ENCODE results near the gene RHBDL1.

The RHBDL1 gene

DNA sequence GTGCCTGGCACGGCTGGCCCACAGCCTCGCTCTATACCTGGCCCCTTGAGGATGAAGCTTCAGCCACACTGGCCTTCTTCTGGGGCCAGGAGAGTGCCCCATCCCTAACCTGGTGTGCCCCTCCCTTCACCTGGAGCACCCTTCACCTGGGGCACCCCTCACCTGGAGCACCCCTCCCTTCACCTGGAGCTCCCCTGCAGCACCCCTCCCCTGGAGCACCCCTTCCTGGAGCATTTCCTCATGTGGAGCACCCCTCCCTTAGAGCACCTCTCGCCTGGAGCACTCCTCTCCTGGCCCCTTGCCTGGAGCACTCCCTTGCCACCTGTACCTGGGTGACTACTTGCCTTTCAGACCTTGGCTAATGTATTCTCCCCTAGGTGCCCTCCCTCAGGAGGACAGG is 32.5 kb downstream of the RHBDL1 start:
- DNase-seq, result no peak

DNA sequence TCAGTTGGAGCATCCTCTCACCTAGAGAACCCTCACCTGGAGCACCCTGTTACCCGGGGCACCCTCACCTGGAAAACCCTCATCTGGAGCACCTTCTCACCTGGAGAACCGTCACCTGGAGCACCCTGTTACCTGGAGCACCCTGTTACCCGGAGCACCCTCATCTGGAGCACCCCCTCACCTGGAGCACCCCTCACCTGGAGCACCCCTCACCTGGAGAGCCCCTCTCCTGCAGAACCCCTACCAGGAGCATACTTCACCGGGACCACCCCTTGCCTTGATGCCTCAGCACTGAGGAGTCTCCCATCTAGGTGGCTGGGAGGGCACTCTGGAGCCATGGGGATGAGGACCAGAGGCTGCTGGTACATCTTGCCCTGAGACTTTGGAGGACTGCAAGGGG is 33.5 kb downstream of the RHBDL1 start:
- DNase-seq, result no peak

DNA sequence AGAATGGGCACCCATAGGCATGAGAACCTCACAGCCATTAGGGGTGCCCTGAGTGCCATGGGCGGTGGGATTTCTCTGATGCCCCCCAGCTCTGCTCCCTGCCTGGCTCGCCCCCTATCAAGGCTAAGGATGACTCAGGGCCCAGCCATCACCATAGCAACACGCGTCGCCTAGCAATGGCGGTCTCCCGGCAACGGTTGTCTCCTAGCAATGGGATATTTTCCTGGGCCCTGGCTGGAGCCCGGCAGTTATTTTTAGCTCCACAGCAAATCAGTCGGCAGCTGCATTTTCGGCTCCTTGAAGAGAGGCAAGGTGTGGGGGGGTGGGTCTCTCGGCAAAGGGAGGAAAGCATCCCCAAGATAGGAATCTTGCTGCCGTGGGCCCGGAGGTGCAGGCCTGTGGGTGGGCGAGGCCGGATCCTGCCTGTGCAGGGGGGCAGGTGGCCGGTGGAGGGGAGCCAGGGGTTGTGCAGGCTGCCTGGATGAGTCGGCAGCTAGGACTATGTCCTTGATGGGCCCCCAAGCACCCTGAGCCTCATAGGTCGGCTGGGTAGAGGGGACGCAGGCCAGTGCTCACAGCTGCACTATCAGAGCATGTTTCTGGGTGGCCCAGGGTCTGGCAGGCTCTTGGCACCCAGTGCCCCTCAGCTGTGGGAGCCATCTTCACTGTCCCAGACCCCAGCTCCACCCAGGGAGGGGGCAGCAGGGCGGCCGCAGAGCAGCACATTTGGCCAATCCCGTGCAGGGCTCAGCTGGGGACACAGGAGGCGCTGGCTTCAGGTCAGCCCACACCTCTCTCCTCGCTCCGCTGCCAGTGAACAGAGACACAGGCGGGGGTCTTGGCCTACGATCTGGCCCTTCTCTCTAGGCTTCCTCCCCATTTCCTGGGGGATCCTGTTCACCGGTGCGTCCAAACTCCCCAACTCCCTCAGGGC is 34.4 kb downstream of the RHBDL1 start:
- no peak for DNase-seq

DNA sequence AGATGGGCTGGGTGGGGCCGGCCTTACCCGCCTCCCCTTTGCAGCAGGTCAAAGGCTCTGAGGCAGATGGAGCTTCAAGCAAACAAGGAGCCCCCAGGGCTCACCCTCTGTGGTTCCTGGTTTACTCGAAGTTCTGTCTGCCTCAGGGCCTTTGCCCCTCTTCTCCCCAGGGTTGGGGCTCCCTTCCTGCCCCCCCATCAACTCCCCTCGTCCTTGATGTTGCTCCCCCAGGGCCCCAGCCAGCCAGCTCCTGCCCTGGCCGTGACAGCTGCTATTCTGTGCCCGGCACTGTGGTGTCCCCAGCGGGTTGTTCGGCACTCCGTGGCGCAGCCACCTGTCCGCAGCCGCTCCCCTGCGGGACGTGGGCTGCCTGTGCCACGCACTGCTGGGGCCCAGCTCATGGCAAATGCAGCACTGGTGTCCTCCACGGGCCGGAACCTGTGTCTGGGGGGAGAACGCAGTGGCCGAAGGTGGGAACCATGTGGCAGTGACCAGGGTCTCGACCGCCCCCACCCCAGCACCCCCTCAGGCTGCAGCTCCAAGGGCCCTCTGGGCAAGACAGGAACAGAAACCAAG is 35.1 kb downstream of the RHBDL1 start:
- DNase-seq, result no peak

DNA sequence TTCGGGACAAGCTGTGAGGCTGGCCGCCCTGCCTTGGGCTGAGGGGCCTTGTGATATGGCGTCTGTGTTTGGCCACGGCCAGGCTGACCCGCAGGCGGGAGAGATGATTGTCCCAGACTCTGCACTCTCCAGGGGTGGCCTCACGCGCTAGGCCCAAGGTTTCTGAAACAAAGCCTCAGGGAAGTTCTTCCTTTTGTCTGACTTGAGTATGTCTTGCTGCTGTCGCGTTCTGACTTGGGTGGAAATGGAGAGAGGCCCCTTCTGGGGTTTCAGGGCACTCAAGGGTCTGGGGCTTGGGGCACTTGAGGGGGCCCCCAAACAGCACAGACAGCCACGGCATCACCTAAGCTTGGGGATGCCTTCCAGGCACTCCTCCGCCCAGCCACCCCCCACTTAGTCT is 35.6 kb downstream of the RHBDL1 start:
- DNase-seq, result no peak

DNA sequence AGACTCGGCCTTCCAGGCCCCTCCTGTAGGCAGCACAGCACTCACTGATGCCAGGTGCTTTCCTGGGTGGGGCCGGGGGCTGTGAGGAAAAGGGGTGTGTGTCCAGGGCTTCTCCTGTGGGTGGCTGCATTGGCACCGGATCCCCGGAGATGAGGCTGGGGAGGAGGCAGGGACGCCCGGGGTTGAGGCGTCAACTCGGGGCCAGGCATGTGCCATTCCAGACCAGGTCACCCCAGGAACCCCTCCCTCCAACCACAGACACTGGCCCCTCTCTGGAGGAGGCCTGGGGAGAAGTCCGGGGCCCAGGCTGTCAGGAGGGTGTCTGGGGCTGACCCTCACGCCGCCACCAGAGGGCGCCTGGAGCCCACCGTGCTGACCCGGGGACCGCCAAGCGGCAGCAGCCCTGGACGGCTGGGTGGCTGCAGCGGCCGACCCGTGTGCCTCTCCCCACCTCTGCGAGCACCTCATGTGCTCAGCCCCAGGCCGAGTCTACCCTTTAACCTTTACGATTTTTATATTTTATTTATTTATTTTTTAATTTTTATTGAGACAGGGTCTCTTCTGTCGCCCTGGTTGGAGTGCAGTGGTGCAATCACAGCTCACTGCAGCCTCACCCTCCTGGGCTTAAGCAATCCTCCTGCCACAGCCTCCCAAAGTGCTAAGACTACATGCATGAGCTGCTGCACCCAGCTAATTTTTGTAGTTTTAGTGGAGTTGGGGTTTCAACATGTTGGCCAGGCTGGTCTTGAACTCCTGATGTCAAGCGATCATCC is 36.3 kb downstream of the RHBDL1 start:
- DNase-seq, result peak; percentile 82

DNA sequence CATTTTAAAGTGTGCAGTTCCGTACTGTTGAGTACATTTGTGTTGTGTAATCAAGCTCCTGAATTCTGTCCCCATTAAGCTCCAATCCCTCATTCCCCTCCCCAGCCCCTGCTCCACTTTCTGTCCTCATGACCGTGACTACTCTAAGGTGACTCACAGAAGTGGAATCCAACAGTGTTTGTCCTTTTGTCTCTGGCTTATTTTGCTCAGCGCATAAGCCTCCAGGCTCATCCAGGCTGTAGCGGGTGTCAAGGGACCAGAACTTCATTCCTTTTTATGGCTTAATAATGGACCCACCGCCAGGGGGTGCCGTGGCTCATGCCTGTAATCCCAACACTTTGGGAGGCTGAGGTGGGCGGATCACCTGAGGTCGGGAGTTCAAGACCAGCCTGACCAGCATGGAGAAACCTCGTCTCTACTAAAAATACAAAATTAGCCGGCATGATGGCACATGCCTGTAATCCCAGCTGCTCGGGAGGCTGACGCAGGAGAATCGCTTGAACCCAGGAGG is 37.3 kb downstream of the RHBDL1 start:
- peak; percentile 37 for DNase-seq

DNA sequence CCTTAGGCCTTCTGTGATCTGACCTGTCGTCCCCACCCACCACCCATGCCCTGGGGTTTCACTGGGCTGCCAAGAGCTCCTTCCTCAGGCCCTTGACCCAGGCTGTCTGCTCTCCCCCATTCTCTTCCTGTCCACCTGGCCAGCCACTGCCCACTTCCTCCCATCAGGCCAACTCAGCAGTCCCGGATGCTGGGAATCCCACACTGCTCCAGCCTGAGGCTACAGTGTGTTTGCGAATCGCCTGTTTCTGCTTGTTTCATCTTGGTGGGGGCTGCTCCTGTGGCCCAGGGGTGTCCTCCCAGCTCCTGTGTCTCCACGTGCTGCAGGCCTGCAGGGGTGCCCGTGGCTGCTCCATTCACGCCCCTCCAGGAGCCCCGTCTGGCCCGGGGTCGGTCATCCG is 38.6 kb downstream of the RHBDL1 start:
- no peak for DNase-seq

DNA sequence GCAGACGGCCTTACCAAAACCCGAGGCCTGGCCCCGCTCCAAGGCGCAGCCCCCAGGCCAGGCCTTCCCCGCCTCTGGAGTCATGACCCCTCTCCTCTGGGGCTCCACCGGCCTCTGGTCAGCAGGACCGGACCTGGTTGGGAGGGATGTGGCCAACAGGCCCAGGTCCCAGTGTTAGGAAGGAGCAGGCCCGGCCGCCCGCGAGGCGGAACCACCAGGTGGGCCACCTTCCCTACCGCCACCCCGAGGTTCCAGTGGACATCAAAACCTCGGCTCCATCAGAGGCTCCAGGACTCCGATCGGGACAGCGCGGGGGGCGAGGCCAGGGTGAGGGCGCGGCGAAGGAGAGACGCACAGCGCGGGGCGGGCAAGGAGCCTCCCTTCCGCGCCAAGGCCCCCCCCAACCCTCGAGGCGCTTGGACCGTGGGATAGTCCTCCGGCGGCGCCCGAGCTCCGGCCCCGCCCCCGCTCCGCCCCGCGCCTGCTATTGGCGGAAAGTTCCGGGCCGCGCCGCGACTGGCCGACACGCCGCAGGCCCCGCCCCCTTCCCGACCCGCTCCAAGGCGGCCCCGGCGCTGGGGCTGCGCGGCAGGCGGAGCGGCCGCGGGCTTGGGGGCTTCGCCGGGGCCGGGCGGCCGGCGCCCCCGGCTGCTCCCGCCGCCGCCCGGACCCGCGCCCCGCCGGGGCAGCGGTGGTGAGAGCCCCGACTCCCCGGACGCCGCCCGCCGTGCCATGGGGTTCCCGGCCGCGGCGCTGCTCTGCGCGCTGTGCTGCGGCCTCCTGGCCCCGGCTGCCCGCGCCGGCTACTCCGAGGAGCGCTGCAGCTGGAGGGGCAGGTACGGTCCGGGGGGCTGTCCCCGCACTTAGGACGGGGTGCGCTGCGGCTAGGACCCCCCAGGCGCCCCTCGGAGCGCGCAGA is 39.3 kb downstream of the RHBDL1 start, which contains the start of gene METRN:
Gene METRN, plus strand, starts transcription at position 561 of the 919 bp plus-strand sequence. Its CDS starts 172 bp downstream, at position 733.
- DNase-seq, result peak; percentile 88

DNA sequence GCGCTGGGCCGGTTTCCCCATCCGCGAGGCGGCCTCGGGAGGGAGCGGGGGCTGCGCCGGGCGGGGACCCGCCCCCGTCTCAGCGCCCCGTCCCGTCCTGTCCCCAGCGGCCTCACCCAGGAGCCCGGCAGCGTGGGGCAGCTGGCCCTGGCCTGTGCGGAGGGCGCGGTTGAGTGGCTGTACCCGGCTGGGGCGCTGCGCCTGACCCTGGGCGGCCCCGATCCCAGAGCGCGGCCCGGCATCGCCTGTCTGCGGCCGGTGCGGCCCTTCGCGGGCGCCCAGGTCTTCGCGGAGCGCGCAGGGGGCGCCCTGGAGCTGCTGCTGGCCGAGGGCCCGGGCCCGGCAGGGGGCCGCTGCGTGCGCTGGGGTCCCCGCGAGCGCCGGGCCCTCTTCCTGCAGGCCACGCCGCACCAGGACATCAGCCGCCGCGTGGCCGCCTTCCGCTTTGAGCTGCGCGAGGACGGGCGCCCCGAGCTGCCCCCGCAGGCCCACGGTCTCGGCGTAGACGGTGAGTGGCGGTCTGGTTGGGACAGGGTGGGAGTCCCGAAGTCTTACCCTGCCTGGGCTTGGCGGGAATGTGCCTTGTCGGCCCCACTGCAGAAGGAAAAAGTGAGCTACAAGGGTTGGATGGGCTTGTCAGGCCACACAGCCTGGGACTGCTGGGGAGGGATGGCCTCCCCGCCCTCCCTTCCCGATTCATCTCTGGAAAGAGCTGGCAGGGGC is 40.2 kb downstream of the RHBDL1 start:
- DNase-seq, result no peak

DNA sequence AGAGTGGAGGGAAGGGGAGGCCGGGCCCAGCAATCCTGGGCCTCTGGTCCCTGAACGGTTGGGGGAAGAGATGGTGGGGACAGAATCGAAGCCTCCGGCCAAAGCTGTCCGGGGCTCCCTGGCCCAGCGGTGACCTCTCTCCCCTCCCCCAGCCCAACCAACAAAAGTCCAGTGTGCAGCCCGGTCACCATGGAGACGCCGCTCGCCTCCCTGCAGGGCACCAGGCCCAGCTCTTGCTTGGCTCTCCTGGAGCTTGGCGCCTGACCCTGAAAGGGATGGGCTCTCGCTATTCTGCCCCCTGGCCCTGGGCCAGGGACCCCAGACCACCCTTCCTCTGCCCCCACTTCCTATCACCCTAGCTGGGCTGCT is 40.7 kb downstream of the RHBDL1 start:
- no peak for DNase-seq

DNA sequence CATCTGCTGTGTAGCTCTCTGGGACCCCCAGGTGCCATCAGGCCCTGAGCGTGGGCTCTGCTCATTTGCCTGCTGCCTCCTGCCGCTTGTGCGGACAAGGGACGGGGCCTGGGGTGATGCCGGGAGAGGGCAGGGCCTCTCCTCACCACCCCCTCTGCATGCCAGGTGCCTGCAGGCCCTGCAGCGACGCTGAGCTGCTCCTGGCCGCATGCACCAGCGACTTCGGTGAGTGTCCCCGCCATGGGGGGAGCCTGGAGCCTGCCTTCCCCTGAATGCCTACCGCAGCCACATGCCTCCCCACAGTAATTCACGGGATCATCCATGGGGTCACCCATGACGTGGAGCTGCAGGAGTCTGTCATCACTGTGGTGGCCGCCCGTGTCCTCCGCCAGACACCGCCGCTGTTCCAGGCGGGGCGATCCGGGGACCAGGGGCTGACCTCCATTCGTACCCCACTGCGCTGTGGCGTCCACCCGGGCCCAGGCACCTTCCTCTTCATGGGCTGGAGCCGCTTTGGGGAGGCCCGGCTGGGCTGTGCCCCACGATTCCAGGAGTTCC is 41.4 kb downstream of the RHBDL1 start:
- no peak for DNase-seq

DNA sequence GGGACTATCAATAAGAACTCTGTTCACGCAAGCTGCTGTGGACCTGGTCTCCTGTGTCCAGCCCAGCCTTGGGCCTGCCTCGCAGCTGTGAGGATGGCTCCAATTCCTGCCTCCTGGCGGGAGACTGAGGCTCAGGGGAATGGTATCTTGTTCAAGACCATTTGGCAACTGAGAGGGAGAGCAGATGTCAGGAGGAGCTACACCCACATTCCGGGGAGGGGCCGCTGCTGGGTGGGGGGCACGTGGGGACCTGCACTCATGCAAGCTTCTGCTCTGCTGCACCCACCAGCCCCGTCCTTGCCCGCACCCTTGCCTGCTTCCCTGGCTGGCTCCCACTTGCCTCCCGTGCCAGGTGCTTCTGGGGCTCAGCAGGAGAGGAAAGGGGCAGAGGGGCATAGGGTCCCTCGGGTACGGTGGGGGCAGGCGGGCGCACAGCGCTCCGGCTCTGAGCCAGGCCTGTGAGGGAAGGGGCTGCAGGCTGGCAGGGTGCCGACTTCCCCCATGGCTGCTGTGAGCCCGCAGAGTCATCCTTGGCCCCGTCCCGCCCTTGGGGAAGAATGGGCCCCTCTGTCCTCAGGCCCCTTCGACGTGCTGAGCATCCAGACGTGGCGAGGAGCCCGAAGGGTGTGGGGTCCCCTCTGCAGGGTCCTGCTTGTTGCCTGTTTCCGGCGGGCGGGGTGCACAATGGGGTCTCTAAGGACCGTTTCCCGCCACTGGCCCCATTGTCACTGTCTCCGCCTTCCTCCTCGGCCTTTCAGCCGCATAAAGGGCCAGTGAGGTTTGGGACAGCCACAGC is 42.2 kb downstream of the RHBDL1 start:
- no peak for DNase-seq

DNA sequence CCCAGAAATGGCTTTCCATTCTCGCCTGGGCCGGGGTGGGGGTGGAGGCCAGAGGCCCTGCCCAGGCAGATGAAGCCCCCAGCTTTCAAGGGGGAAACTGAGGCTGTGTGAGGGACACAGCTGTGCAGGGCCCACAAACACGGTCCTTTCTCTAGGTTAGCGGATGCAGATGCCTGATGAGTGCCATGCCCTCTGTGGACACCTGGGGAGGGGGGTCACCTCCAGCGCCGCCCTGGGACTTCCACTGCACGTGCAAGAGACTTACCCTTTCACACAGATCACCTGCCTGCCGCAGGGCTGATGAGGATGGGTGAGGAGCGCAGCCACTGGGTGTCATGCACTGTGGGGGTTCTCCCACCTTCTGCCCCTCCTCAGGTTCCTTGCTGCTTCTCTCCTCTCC is 42.9 kb downstream of the RHBDL1 start:
- DNase-seq, result no peak

DNA sequence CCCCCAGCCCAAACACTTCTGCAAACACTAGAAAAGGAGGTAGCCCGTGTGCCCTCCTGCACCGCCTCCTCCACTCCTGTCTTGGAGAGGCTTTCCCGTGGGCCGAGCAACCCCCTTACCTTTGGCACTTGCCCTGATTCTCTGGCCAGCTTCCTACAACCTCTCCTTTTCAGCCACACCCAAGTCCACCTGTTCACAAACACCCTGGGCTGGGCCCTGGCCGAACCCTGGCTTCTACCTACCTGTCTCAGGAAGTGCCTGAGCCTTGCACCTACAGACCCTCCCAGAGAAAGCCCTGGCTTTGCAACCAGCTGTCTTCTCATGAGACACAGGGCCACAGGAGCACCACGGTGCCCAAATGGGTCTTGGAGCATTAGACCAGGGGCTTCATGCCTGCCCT is 43.5 kb downstream of the RHBDL1 start:
- no peak for DNase-seq

DNA sequence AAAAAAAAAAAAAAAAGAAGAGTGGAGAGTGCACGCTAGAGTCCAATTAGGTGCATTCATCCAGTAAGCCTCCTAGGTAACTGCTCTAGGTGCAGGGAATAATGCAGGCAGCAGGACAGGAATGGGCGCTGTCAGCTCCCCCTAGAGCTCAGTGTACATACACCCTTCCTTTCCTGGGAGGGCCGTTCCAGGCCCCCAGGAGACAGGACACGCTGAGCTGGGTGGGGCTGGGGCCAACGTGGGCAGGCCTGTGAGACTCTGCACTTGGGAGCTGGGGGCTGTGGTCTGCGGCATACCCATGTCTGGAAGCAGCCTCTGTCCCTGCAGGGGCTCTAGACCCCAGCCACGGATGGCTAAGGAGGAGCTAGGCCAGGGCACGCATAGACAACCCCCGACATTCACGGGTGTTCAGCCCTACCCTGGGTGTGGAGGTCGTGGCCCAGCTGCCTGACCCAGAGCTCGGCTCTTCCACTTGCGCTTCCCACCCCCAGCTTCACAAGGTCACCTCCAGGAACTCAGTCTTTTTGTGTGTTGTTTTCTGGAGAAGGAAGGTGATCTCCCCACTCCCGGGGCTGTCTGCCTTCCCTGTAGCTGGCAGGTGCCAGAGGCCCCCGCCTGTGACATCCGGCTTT is 44.5 kb downstream of the RHBDL1 start:
- no peak for DNase-seq

DNA sequence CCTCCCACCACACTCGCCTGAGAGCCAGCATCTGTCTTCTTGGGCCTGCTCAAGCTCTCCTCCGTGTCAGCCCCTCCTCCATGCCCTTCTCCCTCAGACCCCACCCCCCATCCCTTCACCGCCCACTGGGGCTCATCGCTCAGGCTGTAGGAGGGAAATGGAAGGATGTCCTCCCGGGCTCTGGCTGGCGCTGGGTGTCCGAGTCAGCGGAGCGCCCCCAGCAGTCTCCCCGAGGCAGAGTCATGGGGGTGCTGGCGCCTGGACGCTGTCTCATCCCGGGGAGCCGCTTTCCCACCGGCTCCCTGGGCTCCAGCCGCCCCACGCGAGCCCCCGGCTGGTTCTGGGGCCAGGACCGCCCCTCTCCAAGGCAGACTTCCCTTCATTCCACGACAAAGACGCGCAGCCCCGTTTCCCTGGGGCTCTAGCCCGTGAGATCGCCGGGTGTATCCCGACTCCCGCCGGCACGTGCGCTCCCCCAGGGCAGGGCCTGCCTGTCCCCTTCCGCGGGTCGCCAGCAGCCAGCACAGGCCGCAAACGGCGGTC is 45.0 kb downstream of the RHBDL1 start:
- no peak for DNase-seq

DNA sequence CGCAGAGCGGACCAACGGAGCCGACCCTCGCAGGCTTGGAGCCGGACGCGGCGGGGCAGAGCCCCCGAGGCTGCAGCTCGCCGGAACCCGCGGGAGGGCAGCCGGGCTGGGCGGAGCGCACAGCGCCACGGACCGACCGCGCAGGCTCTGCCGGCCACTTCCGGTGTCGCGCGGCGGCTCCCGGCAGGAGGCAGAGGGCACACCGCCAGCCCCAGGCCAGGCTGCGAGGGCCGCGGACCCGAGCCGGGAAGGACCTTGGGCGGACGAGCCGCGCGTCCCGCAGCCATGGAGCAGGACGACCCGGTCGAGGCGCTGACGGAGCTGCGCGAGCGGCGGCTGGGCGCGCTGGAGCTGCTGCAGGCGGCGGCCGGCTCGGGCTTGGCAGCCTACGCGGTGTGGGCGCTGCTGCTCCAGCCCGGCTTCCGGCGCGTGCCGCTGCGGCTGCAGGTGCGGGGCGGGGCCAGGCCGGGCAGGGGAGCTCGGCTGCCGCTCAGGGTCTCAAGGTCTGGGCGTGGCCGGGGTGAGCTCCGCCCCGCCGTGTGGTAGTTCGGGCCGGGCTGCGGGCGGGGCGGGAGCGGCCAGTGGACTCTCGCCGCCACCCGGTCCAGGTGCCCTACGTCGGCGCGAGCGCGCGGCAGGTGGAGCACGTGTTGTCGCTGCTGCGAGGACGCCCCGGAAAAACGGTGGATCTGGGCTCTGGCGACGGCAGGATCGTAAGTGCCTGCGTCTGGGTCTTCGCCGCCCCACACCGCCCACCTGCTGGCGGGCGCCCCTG is 45.7 kb downstream of the RHBDL1 start, which contains the start of gene ANTKMT:
Gene ANTKMT, plus strand, starts transcription at position 157 of the 775 bp plus-strand sequence. Its CDS starts 129 bp downstream, at position 286.
- peak; percentile 59 for DNase-seq
